K562 (cell line): ENCODE measurements around the gene ME3. TPM values are rescaled to one million over a fixed set of nuclear protein-coding genes. Genes with fewer than 3 reads are reported as not detected.

ENCODE experiments used
- ARNT ChIP-seq, 2 experiments: fragments of 450-650 bp; IDR thresholded peaks; 2 replicates each; pipeline ENCODE4 v1.6.1; 2016; ENCODE audit warnings: mild to moderate bottlenecking in 1 of 2
- FOXP4 ChIP-seq: sonication (generic); formaldehyde crosslinking; IDR thresholded peaks from 2 replicates; pipeline ENCODE4 v1.8.0; 2022; ENCODE audit warnings: mild to moderate bottlenecking, missing genetic modification reagents, borderline replicate concordance
- ILF3 ChIP-seq: fragments of 450-650 bp; IDR thresholded peaks from 2 replicates; pipeline ENCODE4 v1.6.1; 2018; ENCODE audit warnings: antibody characterized with exemption, mild to moderate bottlenecking, moderate library complexity, borderline replicate concordance
- STAT5A ChIP-seq: IDR thresholded peaks from 2 replicates; pipeline ENCODE4 v1.6.1; 2012; ENCODE audit warnings: low read length, inconsistent platforms, borderline replicate concordance
- ZSCAN29 ChIP-seq: fragments of 450-650 bp; IDR thresholded peaks from 2 replicates; pipeline ENCODE4 v1.6.1; 2017
- polyA plus RNA-seq, 8 experiments: library from polyadenylated mRNA; depleted of rRNA in 4 of 8; stranded (reverse) in 5 of 8; unstranded in 3 of 8; fragments of >200 nt; fragmentation: Nextera tagmentation in 2 of 8; fragmentation: Illumina TruSeq in 1 of 8; extraction: Ambion mirVana in 2 of 8; extraction: Trizol in 1 of 8; gene quantifications; 2 replicates each; pipeline versions ENCODE4 v1.2.1 to v1.2.3, GENCODE V29; 2011 to 2014; ENCODE audit warnings: inconsistent platforms in 1 of 8, missing spikeins in 1 of 8
- total RNA-seq, 7 experiments: library from RNA; depleted of rRNA in 6 of 7; stranded (reverse); fragments of >200 nt in 6 of 7; fragmentation: Illumina TruSeq in 2 of 7; extraction: Trizol in 2 of 7; gene quantifications; 2 replicates each; pipeline versions ENCODE4 v1.2.1 to v1.2.3, GENCODE V29; 2011 to 2021; ENCODE audit warnings: low replicate concordance in 1 of 7
- TF ChIP-seq, protein P1 (sequence below): IDR thresholded peaks from 3 replicates; pipeline ENCODE4 v1.6.1; 2011; ENCODE audit warnings: borderline replicate concordance, mild to moderate bottlenecking, moderate library complexity; ENCODE audit not compliant: insufficient read length; ENCODE audit errors: extremely low read depth

ME3 gene
- total and polyA plus RNA-seq, 9 of the 15 experiments (the other 6 are each of a cell fraction or from before 2014, with no cell fraction given), result not detected

- TF ChIP-seq, protein P1, sequence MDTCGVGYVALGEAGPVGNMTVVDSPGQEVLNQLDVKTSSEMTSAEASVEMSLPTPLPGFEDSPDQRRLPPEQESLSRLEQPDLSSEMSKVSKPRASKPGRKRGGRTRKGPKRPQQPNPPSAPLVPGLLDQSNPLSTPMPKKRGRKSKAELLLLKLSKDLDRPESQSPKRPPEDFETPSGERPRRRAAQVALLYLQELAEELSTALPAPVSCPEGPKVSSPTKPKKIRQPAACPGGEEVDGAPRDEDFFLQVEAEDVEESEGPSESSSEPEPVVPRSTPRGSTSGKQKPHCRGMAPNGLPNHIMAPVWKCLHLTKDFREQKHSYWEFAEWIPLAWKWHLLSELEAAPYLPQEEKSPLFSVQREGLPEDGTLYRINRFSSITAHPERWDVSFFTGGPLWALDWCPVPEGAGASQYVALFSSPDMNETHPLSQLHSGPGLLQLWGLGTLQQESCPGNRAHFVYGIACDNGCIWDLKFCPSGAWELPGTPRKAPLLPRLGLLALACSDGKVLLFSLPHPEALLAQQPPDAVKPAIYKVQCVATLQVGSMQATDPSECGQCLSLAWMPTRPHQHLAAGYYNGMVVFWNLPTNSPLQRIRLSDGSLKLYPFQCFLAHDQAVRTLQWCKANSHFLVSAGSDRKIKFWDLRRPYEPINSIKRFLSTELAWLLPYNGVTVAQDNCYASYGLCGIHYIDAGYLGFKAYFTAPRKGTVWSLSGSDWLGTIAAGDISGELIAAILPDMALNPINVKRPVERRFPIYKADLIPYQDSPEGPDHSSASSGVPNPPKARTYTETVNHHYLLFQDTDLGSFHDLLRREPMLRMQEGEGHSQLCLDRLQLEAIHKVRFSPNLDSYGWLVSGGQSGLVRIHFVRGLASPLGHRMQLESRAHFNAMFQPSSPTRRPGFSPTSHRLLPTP, result no peak
- TF ChIP-seq ZSCAN29, result no peak
- no peak for TF ChIP-seq ARNT (IDR thresholded peaks at IDR 0.05)
- TF ChIP-seq FOXP4 (CRISPR knock-in tag), result no peak
- no peak for TF ChIP-seq STAT5A
- no peak for TF ChIP-seq ILF3
Observed at GRCh38 chr11:86508604-86509587, 163.5 kb downstream of the ME3 start (continued).
